NOMO-1 treated with dmso at 0.1 percent for 144 hours (cell line): ENCODE data around the gene GAS2L1.

Source experiments
- DNase-seq: peaks from one replicate; lab custom pipeline; 2025; ENCODE audit not compliant: unreplicated experiment; lab: John Stamatoyannopoulos, UW

The GAS2L1 gene

GRCh38 chr22:29325785-29326315 lies 19.4 kb downstream of the GAS2L1 start:
- no peak for DNase-seq

GRCh38 chr22:29326481-29326880 lies 20.0 kb downstream of the GAS2L1 start:
- no peak for DNase-seq

GRCh38 chr22:29327089-29327764 lies 20.8 kb downstream of the GAS2L1 start:
- no peak for DNase-seq

- no peak for DNase-seq
Observed at GRCh38 chr22:29328055-29328454, 21.6 kb downstream of the GAS2L1 start.

GRCh38 chr22:29328566-29329500 lies 22.4 kb downstream of the GAS2L1 start:
- no peak for DNase-seq

GRCh38 chr22:29329581-29329980 lies 23.1 kb downstream of the GAS2L1 start:
- DNase-seq: no peak

GRCh38 chr22:29330291-29330690 lies 23.8 kb downstream of the GAS2L1 start:
- no peak for DNase-seq

- DNase-seq: peak; percentile 100
Observed at GRCh38 chr22:29330753-29331152, 24.3 kb downstream of the GAS2L1 start.

- DNase-seq: no peak
Observed at GRCh38 chr22:29331213-29331612, 24.8 kb downstream of the GAS2L1 start.

- no peak for DNase-seq
Observed at GRCh38 chr22:29331658-29332300, 25.3 kb downstream of the GAS2L1 start.

GRCh38 chr22:29332886-29333496 lies 26.5 kb downstream of the GAS2L1 start:
- no peak for DNase-seq

GRCh38 chr22:29334148-29334547 lies 27.7 kb downstream of the GAS2L1 start:
- no peak for DNase-seq

- no peak for DNase-seq
Observed at GRCh38 chr22:29334696-29335344, 28.4 kb downstream of the GAS2L1 start.

- DNase-seq: no peak
Observed at GRCh38 chr22:29335656-29336055, 29.2 kb downstream of the GAS2L1 start.

GRCh38 chr22:29336751-29337490 lies 30.5 kb downstream of the GAS2L1 start:
- no peak for DNase-seq

GRCh38 chr22:29337631-29338284 lies 31.3 kb downstream of the GAS2L1 start:
- DNase-seq: no peak

GRCh38 chr22:29338398-29338797 lies 31.9 kb downstream of the GAS2L1 start:
- DNase-seq: no peak

- no peak for DNase-seq
Observed at GRCh38 chr22:29339381-29340235, 33.2 kb downstream of the GAS2L1 start.
